NAMALWA (cell line): ENCODE data around the gene MACROD2.

Source experiments
- DNase-seq: peaks from one replicate; pipeline ENCODE4 v3.0.0-alpha.2; 2015; ENCODE audit warnings: low spot score

Gene MACROD2

GRCh38 chr20:16018881-16019280 is 2023.6 kb downstream of the MACROD2 start:
- no peak for DNase-seq

GRCh38 chr20:16020971-16021370 is 2025.7 kb downstream of the MACROD2 start:
- no peak for DNase-seq

- DNase-seq: no peak
Observed at GRCh38 chr20:16025084-16025483, 2029.8 kb downstream of the MACROD2 start.

GRCh38 chr20:16027686-16028085 is 2032.4 kb downstream of the MACROD2 start:
- DNase-seq: no peak

GRCh38 chr20:16028923-16029322 is 2033.6 kb downstream of the MACROD2 start:
- peak; percentile 11 for DNase-seq

- DNase-seq: no peak
Observed at GRCh38 chr20:16030253-16030652, 2034.9 kb downstream of the MACROD2 start.

GRCh38 chr20:16035576-16035975 is 2040.3 kb downstream of the MACROD2 start:
- DNase-seq: no peak

- DNase-seq: no peak
Observed at GRCh38 chr20:16036331-16036730, 2041.0 kb downstream of the MACROD2 start.

GRCh38 chr20:16040742-16041141 is 2045.4 kb downstream of the MACROD2 start:
- DNase-seq: peak; percentile 4

- DNase-seq: no peak
Observed at GRCh38 chr20:16042731-16043130, 2047.4 kb downstream of the MACROD2 start.

- DNase-seq: no peak
Observed at GRCh38 chr20:16043931-16044330, 2048.6 kb downstream of the MACROD2 start.

- no peak for DNase-seq
Observed at GRCh38 chr20:16048876-16049275, 2053.6 kb downstream of the MACROD2 start.

GRCh38 chr20:16049529-16050093 is 2054.3 kb downstream of the MACROD2 start:
- no peak for DNase-seq

GRCh38 chr20:16050366-16050765 is 2055.1 kb downstream of the MACROD2 start:
- no peak for DNase-seq

GRCh38 chr20:16051968-16052367 is 2056.7 kb downstream of the MACROD2 start:
- no peak for DNase-seq

GRCh38 chr20:16052456-16052855 is 2057.1 kb downstream of the MACROD2 start:
- no peak for DNase-seq

GRCh38 chr20:16054985-16055384 is 2059.7 kb downstream of the MACROD2 start:
- DNase-seq: no peak

GRCh38 chr20:16057651-16058050 is 2062.3 kb downstream of the MACROD2 start:
- no peak for DNase-seq

- DNase-seq: no peak
Observed at GRCh38 chr20:16058268-16058667, 2063.0 kb downstream of the MACROD2 start.

GRCh38 chr20:16059841-16060240 is 2064.5 kb downstream of the MACROD2 start:
- no peak for DNase-seq

- DNase-seq: no peak
Observed at GRCh38 chr20:16061351-16061750, 2066.0 kb downstream of the MACROD2 start.

GRCh38 chr20:16062661-16063581 is 2067.6 kb downstream of the MACROD2 start:
- DNase-seq: no peak

GRCh38 chr20:16063881-16064280 is 2068.6 kb downstream of the MACROD2 start:
- no peak for DNase-seq
